Astrocyte (in vitro differentiated cells and primary cell): ENCODE data around the gene SH2D4B. TPM values are rescaled to one million over a fixed set of nuclear protein-coding genes. Genes with fewer than 3 reads are reported as not detected.

Experiments used
- DNase-seq: peaks from one replicate; pipeline ENCODE4 v3.0.0-alpha.2; 2010; ENCODE audit warnings: low read depth
- FAIRE-seq: peaks from 2 replicates; lab custom pipeline; 2011; peaks lifted over from hg19 to GRCh38; lab: Jason Lieb, UNC
- H2AFZ ChIP-seq: 2 replicates; pipeline ENCODE4 v1.6.0; 2012; ENCODE audit warnings: low read depth, low read length, inconsistent platforms
- H3K27ac ChIP-seq: 2 replicates; pipeline ENCODE4 v1.5.1; 2011; ENCODE audit warnings: low read depth, low read length, inconsistent platforms
- H3K27me3 ChIP-seq: 2 replicates; pipeline ENCODE4 v1.6.0; 2011; ENCODE audit warnings: low read length, inconsistent platforms; ENCODE audit not compliant: insufficient read depth
- H3K36me3 ChIP-seq: 2 replicates; pipeline ENCODE4 v1.5.1; 2011; ENCODE audit warnings: low read length, inconsistent platforms; ENCODE audit not compliant: insufficient read depth
- H3K4me1 ChIP-seq: 2 replicates; pipeline ENCODE4 v1.5.1; 2011; ENCODE audit warnings: low read length, inconsistent platforms; ENCODE audit not compliant: insufficient read depth
- H3K4me2 ChIP-seq: 2 replicates; pipeline ENCODE4 v1.6.0; 2012; ENCODE audit warnings: low read length, inconsistent platforms
- H3K4me3 ChIP-seq: 2 replicates; pipeline ENCODE4 v1.5.1; 2011; ENCODE audit warnings: low read depth, mild to moderate bottlenecking, low read length, inconsistent platforms; ENCODE audit not compliant: insufficient read depth
- H3K79me2 ChIP-seq: 2 replicates; pipeline ENCODE4 v1.6.0; 2012; ENCODE audit warnings: mild to moderate bottlenecking, low read length, inconsistent platforms; ENCODE audit not compliant: insufficient read depth
- H3K9ac ChIP-seq: 2 replicates; pipeline ENCODE4 v1.6.0; 2012; ENCODE audit warnings: mild to moderate bottlenecking, low read length, inconsistent platforms
- H3K9me3 ChIP-seq: 2 replicates; pipeline ENCODE4 v1.5.1; 2012; ENCODE audit warnings: low read depth, mild to moderate bottlenecking, low read length, inconsistent platforms; ENCODE audit not compliant: insufficient read depth
- H4K20me1 ChIP-seq: 2 replicates; pipeline ENCODE4 v1.6.0; 2012; ENCODE audit warnings: low read length, inconsistent platforms; ENCODE audit not compliant: insufficient read depth
- H3K27ac Mint-ChIP-seq: one replicate; pipeline ENCODE4 v1.8.0; 2021; ENCODE audit warnings: mild to moderate bottlenecking, mixed read lengths; ENCODE audit not compliant: unreplicated experiment
- H3K27me3 Mint-ChIP-seq: one replicate; pipeline ENCODE4 v1.8.0; 2021; ENCODE audit warnings: low read depth, mixed read lengths; ENCODE audit not compliant: unreplicated experiment
- H3K36me3 Mint-ChIP-seq: one replicate; pipeline ENCODE4 v1.8.0; 2021; ENCODE audit warnings: low read depth, mixed read lengths; ENCODE audit not compliant: unreplicated experiment
- H3K4me1 Mint-ChIP-seq: one replicate; pipeline ENCODE4 v1.8.0; 2021; ENCODE audit warnings: low read depth, mixed read lengths; ENCODE audit not compliant: unreplicated experiment
- H3K4me3 Mint-ChIP-seq: one replicate; pipeline ENCODE4 v1.8.0; 2021; ENCODE audit warnings: mild to moderate bottlenecking, moderate library complexity, mixed read lengths; ENCODE audit not compliant: unreplicated experiment
- H3K9me3 Mint-ChIP-seq: one replicate; pipeline ENCODE4 v1.8.0; 2021; ENCODE audit warnings: mild to moderate bottlenecking, mixed read lengths; ENCODE audit not compliant: unreplicated experiment
- CTCF ChIP-seq: IDR thresholded peaks from 2 replicates; pipeline ENCODE4 v1.5.1; 2011; ENCODE audit warnings: low read depth, mild to moderate bottlenecking, inconsistent platforms, low read length, moderate library complexity; ENCODE audit not compliant: insufficient read depth
- EZH2 ChIP-seq: IDR thresholded peaks from 2 replicates; pipeline ENCODE4 v1.6.1; 2012; ENCODE audit warnings: mild to moderate bottlenecking, low read length, inconsistent platforms; ENCODE audit not compliant: insufficient read depth
- total RNA-seq: library from RNA; stranded (reverse); gene quantifications from 2 replicates; pipeline ENCODE4 v1.2.1, GENCODE V29; 2021

Gene SH2D4B
- total RNA-seq, 1 donor from 2014 or later, result 0.07 TPM

GRCh38 chr10:80655898-80656297 is 118.2 kb downstream of the SH2D4B start:
- Mint-ChIP-seq H3K4me3 (no peak overlapping the region), H3K36me3 (no peaks in the 10 kb centered on the region), H3K27ac (no peak overlapping the region), H3K9me3 (peaks cover 18% of the 10 kb centered on the region), H3K27me3 (peaks cover 8% of the 10 kb centered on the region), H3K4me1 (no peaks in the 10 kb centered on the region)
- no peak for TF ChIP-seq EZH2
- no peak for TF ChIP-seq CTCF
- no peak for DNase-seq
- no peaks in the 10 kb centered on the region for H3K36me3 ChIP-seq
- FAIRE-seq, result no peak
- peaks cover 30% of the 10 kb centered on the region for H3K9me3 ChIP-seq
- H3K27me3 ChIP-seq, result no peaks in the 10 kb centered on the region
- H3K4me1 ChIP-seq, result no peaks in the 10 kb centered on the region
- H3K4me2 ChIP-seq, result no peak overlapping the region
- H3K27ac ChIP-seq, result no peak overlapping the region
- H3K4me3 ChIP-seq, result no peak overlapping the region
- no peak overlapping the region for H3K9ac ChIP-seq
- H4K20me1 ChIP-seq, result no peaks in the 10 kb centered on the region
- no peaks in the 10 kb centered on the region for H3K79me2 ChIP-seq
- no peak overlapping the region for H2AFZ ChIP-seq

- no peak overlapping the region for H3K27ac Mint-ChIP-seq
- DNase-seq (no peak), FAIRE-seq (no peak)
- Histone ChIP-seq H3K9me3 (peaks cover 30% of the 10 kb centered on the region), H2AFZ (no peak overlapping the region), H4K20me1 (no peaks in the 10 kb centered on the region), H3K4me2 (no peak overlapping the region), H3K36me3 (no peaks in the 10 kb centered on the region), H3K4me3 (no peak overlapping the region), H3K4me1 (peaks cover 3% of the 10 kb centered on the region), H3K27me3 (no peaks in the 10 kb centered on the region), H3K9ac (no peak overlapping the region), H3K27ac (no peak overlapping the region), H3K79me2 (no peaks in the 10 kb centered on the region)
- H3K9me3 Mint-ChIP-seq, result peaks cover 15% of the 10 kb centered on the region
- peaks cover 8% of the 10 kb centered on the region for H3K27me3 Mint-ChIP-seq
- no peaks in the 10 kb centered on the region for H3K4me1 Mint-ChIP-seq
- H3K36me3 Mint-ChIP-seq, result no peaks in the 10 kb centered on the region
- no peak overlapping the region for H3K4me3 Mint-ChIP-seq
- TF ChIP-seq CTCF (no peak), EZH2 (no peak)
These were observed 120.4 kb downstream of the SH2D4B start for GRCh38 chr10:80658068-80658467.

GRCh38 chr10:80659289-80659688 is 121.6 kb downstream of the SH2D4B start:
- Mint-ChIP-seq H3K4me1 (no peaks in the 10 kb centered on the region), H3K36me3 (no peaks in the 10 kb centered on the region), H3K9me3 (peaks cover 3% of the 10 kb centered on the region), H3K27ac (no peak overlapping the region), H3K27me3 (peaks cover 8% of the 10 kb centered on the region), H3K4me3 (no peak overlapping the region)
- DNase-seq, result no peak
- Histone ChIP-seq H3K4me1 (peaks cover 4% of the 10 kb centered on the region), H3K9ac (no peak overlapping the region), H3K4me3 (no peak overlapping the region), H4K20me1 (no peaks in the 10 kb centered on the region), H3K79me2 (no peaks in the 10 kb centered on the region), H3K27ac (no peak overlapping the region), H3K9me3 (peaks cover 28% of the 10 kb centered on the region), H3K4me2 (no peak overlapping the region), H3K27me3 (no peaks in the 10 kb centered on the region), H3K36me3 (no peaks in the 10 kb centered on the region), H2AFZ (no peak overlapping the region)
- no peak for FAIRE-seq
- TF ChIP-seq EZH2 (no peak), CTCF (no peak)
